HG02981 (cell line): ENCODE measurements around the gene BARX2.

ENCODE experiments used
- ATAC-seq: cut with Tn5 transposase; IDR thresholded peaks from one replicate; pipeline ENCODE4 v1.9.1; 2021; ENCODE audit warnings: mild to moderate bottlenecking, moderate library complexity; ENCODE audit not compliant: unreplicated experiment

BARX2 gene

DNA sequence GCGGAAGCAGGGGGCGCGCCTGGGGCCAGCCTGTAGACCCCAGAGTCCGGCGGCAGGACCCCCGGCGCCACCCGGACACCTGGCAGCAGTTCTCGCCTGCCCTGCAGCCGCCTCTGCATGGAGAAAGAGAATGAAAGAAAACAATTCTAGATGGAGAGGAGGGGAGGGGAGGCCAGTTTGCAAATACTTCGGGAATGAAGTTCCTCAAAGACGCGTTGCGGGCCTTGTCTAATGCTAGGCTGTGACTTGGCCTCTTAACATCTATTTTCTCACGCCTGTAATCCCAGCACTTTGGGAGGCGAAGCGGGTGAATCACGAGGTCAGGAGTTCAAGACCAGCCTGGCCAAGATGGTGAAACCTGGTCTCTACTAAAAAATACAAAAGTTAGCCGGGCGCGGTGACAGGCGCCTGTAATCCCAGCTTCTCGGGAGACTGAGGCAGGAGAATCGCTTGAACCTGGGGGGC, 2.1 kb upstream of the BARX2 start:
- ATAC-seq, result no peak

DNA sequence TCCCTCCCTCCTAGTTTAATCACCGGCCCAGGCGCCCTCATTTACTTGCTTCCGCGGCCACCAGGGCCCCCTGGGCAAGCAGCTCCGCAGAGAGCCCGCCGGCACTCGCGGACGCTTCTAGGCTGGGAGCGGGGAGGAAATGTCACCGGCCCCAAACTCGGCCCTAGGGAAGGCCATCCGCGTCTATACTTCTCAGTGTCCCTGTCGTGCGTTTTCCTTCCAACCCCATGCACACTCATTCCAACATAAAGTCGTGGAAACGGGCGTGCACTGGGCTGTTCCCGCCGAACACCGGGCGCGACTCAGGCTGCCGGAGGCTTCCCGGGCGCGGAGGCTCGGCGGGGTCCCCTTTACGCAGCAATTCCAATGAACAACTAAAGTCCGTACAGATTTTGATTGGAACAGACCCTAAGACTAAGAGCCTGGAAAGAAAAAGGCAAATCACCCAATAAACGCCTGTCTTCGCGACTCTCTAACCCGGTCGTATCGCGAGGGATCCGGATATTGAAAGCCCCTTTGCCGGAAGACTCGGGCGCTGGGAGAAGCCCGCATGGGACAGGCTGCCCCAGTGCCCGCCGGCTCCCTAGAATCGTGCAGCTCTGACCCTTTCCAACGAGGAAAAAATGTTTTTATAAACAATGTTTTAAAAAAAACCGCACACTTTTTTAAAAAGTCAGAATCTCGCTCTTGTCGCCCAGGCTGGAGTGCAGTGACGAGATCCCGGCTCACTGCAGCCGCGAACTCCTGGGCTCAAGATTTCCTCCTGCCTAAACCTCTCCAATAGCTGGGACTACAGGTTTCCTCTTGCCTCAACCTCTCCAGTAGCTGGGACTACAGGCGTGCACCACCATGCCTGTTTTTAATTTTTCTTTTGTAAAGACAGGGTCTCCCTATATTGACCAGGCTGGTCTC, 1.3 kb upstream of the BARX2 start:
- ATAC-seq, result no peak

DNA sequence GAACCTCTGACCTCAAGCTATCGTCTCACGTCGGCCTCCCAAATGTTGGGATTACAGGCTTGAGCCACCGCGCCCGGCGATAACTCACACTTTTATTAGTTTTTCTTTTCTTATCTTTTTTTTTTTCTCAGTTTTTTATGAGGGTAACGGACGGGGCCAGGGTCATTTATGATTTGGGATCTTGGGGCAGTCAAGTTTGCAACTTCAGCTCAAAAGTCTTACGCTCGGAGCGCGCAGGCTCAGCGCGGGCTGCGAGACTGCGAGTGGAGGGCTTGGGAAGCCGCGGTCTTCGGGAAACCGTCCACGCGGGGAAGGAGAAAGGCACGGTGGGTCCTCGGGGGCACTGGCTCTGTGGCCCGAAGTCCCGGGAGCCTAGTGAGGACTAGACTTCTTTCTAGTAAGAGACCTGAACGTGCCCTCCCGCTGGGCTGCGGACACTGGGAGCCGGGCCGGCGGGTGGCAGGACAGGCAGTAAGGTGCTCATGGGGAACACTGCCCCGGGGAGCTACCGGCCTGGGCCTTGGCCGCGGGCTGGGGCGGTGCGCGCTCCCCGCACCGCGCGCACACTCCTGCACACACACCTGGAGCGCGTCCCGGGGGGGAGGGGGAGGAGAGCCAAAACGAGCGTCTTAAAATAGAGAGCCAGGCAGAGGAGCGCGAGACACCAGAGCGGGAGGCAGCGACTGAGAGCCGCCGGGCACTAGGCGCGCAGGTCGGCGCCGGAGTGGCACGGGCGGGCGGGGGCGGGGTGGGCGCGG, 476 bp upstream of the BARX2 start:
- no peak for ATAC-seq

DNA sequence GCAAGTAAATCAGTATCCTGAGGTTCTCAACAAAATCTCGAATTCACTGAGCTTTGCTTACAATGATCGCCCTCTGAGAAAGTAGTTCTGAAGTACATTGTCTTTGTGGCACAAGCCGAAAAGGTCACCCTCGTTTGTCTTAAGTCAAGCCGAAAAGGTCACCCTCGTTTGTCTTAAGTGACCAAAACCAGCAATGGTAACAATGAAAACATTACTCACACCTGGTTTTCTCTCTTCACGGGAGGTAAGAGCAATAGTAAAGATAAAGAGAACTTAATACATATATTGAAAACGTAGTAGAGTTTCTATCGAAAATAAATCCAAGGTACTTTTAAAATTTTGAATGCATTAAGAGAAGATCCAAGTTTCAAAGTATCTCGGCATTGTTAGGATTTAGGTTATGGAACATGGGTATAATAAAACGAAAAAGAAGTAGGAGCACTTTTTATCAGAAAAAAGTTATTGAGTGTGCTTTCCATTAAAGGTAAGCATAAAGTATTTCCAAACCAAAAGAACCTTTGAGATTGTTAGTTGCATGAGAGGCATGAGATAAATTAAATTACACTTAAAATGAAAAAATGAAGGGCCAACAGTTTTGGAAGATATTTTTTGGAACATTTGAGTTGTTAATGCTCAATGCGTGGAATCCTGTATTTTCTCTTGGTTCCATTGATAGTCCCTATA, 1.2 kb downstream of the BARX2 start:
- no peak for ATAC-seq

DNA sequence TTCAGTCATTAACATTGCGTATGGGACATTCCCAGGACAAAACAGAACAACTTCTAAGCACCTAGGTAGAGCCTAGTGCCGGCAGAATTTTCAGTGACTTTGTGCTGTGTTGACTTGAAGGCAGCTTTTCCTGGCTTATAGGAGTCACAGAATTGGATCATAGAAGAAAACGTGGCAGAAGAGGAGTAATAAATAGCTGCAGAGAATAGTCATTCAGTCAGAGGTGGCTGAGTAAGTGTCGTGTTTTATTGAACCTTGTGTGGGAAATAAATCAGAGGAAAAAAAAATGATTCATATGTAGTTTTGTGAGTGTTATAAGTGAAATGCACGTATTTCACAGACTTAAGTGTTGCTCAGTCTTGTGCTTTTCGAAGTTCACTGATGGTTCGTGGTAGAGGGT, 2.1 kb downstream of the BARX2 start:
- no peak for ATAC-seq

DNA sequence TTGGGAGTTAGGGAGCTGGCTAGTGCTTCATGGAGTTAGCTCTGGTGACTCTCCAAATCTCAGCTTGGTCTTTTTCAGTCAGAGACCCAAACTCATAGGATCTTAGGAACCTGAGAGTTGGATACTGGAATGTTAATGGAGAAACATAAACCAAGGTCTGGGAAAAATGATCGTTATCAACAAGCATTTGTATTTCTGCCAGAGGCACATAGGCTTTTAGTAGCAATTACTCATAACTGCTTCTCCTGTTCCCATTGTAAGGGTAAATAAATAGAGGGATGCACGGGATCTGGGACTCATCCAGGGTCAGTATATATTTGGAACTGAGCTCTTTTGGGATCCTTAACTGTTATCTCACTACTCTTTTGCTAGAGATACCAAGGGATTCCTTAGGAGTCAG, 4.8 kb downstream of the BARX2 start:
- no peak for ATAC-seq

DNA sequence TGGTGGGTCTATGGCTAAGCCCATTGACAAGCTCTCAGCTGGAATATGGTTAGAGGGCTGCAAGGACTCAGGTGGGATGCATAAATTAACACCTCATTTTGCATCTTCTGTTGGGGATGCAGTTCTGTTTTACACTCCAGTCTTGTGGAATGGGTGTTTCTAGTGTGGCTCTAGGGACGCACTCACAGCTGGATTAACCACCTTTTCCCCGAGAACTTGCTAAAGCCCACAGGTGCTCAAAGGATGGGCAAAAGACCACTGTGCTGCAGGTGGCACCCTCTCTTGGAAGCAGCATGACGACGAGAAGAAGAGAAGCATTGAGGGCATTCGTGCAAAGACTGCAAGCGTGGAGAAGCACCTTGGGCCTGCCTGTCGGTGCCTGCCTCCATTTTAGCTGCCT, 6.9 kb downstream of the BARX2 start:
- no peak for ATAC-seq

DNA sequence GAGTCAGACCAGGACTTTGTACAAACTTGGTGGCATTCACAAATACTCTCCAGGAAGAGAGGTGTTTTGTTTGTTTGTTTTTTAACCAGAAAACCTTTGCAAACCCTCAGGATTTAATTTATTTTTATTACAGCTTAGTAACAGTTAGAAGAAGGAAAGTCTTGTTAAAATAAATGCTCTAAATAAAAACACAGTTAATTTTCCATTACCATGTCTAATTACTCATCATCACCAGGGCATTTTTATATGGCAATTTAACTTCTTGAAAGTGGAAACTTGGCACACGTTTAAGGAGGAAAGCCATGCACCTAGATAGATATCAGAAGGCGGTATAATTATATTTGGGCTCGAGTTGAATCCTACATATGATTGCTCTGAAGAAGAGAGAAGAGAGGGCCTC, 7.4 kb downstream of the BARX2 start:
- ATAC-seq, result no peak

DNA sequence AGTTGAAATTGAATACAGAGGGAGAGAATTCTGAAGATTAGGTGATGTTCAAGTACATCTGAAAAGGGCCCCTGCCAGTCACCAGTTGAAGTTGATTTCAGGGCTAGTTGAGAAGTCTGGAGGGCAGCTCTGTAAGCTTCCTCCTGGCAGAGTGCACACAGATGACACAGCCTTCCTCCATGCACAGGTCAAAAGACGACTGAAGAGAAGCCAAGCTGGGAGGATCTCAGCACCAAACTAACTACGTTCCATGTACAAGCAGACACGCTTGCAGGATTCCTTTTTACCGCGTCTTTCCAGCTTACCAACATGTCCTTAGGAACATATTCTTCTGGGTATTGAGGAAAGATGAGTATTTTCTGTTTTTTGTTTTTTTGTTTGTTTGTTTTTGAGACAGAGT, 7.9 kb downstream of the BARX2 start:
- no peak for ATAC-seq

DNA sequence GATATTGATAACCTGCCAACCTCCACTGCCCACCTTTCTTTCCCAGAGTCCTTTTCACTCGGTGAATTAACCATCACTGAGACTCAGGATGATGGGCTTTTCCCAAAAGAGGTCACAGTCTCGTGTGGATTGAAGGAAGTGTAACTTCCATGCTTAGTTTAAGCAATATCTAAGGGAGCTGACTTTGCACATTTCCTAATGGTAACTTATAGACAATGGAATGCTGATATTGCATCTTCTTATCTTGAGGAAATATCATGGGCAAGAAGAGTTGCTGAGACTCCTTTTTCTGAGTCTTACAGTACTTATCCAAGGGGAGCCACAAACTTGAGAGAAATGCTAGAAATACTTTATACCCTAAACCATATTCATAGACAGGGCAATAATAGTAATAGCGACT, 8.8 kb downstream of the BARX2 start:
- no peak for ATAC-seq

DNA sequence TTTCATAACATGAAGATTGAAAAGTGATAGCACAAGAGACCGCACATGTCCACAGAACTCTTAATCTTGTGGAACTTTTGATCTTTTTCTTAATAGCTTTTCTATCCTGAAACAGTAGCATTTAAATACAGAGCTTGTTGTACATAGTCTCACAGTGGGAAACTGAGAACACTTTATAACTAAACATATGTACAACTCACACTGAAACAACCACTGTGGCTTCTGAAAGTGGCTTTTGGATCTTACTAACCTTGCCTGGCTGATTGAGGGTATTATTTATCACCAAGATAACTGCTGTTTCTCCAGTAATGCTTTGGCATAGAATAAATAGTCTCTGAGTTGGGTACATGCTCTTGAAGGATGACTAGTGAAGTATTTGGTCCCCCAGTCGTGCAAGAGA, 10.2 kb downstream of the BARX2 start:
- no peak for ATAC-seq

DNA sequence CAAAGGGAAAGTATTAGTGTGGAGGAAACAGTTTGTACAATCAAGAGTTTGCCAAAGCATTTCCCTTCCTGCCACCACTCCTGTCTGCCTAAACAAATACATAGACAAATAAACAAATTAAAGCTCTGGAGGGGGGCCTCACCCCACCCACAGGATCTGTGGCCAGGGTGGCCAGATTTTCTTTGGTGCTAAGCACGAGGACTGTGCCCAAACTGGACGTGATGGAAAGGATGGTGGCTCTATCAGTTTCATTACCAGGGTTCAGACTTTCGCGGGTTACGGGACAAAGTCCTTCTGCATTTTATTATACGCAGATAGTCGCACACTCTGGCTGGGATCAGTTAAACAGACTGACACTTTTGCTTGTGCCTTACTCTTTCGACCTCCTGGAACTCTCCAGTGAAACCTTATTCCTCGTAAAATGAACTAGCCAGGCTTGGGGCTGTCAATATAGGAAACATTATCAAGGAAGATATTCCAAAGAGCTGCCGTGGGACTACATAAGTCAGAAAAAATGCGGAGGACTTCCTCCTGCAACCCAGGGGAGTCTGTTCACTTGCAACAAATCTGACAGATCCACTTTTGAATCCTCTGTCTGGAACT, 11.2 kb downstream of the BARX2 start:
- no peak for ATAC-seq

DNA sequence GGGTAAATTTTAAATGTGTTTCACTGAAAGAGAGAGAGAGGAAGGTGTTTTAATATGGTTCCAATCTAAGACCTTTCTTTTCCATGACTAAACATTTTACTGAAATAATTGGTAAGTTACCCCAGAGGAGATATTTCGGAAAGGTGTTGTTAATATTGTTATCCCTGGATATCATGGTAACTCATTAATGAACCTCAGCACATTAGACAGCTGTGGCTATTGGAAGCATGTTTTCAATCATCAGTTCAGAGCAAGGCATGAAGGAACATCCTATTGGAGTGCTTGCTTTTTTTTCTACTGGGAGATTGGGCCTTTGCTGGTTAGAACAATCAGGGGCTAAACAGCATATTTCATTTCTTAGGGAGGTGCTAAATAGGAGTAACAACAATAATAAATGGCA, 11.8 kb downstream of the BARX2 start:
- ATAC-seq, result no peak

DNA sequence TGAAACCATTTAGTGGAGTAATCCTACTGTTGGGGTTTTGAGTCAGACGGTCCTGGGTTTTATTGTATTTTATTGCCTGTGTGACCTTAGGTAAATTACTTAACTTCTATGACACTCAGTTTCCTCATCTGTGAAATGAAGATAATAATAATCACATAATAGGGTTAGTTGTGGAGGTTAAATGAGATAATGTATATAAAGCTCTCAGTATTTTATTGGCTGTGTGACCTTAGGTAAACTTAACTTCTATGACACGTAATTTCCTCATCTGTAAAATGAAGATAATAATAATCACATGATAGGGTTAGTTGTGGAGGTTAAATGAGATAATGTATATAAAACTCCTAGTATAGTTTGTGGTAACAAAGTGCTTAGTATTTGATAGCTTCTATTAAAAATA, 13.2 kb downstream of the BARX2 start:
- no peak for ATAC-seq

DNA sequence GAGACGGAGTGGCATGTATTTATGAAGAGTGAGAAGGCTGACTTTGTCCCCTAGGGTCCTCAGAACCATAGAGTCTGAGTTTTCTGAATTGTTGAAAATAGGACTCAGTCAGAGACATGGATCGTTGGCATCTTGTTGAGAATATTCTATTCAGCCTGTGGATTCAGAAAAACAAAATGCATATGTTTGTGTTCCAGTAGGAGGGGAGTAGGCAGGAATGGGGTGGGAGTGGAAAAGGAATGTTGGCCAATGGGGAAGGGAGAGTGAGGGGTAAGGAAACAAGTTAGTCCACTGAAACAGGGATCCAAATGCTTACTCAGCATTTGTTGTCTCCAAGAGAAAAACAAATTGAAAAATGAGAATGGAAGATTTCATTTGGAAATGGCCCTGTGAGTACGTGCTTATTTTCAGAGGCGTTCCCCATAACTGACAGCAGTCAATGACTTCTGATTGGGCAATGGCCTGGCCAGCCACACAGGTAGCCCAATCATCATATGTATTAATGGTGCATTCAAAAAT, 14.7 kb downstream of the BARX2 start:
- no peak for ATAC-seq

DNA sequence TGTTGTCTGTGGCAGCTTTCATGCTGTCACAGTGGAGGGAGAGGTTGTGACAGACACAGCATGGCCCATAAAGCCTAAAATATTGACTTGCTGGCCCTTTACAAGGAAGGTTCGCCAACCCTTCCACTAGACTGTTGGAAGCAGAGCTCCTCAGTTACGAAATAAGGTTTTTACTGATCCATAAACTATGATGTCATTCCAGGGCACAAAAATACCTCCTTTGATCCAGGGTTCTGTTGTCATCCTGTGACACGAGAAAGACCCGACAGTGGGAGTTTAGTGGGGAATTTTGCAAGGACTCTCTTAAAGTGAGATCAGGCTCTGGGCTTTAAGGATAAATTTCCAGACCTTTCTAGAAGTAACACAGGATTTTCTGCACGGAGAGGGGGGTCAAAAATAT, 15.7 kb downstream of the BARX2 start:
- ATAC-seq, result no peak

DNA sequence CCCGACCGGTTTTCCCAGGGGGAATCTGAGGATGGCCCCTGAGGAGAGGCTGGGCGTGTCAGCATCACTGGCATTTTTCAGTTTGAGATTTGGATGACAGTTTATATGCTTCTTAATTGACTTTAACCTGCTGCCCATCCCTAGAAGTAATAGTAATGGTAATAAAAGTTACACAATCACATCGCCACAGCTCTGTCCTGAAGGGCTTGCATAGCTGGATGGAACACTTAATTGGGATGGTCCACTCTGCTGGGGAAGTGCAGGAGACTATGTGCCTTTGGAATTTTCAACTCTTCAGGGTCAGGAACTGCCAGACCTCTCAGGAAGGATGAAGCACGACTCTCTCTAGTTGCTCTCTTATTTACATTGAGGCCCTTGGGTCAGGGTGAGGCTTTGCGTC, 16.2 kb downstream of the BARX2 start:
- no peak for ATAC-seq

DNA sequence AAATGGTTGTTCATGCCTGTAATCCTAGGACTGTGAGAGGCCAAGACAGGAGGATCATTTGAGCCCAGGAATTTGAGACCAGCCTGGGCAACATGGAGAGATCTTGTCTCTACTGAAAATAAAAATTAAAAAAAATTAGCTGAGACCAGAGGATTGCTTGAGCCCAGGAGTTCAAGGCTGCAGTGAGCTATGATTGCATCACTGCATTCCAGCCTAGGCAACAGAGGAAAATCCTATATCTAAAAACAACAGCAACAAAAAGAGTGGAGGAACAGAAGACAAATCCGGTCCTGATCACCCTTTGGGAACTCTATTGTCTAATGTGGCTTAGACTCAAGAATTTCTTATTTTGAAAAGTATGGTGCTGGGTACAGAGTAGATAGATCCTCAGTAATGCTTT, 17.3 kb downstream of the BARX2 start:
- ATAC-seq, result no peak

DNA sequence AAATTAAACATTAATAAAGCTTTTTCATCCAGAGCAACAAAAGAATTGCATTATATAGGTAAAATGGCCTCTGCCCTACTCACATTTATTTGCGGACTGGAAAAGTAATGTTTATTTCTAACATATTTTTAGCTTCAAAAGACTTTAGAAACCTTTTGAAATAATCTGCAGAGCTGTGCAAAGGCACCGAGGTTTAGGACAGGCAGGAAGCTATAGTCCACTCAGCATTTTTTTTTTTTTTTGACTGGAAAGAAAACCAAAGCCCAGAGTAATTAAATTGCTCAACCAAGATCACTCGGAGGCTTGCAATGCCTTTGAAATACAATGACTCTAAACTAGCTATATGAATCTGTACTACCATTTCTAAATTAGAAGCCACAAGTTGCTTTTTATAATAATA, 19.1 kb downstream of the BARX2 start:
- ATAC-seq, result no peak

DNA sequence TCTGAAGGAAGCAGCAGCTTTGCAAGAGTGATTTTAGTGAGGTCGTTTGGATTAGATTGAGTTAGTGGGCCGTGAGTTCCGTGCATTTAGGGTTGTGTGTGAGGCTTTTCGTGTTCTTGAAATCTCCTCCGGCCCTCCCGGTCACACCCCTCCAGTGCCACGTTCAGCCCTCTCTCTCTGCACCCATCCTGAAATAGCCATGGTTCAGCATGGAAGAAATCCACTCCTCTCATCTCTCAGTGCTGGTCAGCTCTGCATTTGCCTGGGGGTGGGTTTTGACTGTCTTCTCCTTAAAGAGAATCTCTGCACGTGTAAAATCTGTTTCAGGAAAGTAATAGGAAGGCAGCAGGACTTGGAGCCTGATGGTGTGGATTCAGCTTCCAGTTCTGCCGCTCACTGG, 19.8 kb downstream of the BARX2 start:
- ATAC-seq, result no peak

DNA sequence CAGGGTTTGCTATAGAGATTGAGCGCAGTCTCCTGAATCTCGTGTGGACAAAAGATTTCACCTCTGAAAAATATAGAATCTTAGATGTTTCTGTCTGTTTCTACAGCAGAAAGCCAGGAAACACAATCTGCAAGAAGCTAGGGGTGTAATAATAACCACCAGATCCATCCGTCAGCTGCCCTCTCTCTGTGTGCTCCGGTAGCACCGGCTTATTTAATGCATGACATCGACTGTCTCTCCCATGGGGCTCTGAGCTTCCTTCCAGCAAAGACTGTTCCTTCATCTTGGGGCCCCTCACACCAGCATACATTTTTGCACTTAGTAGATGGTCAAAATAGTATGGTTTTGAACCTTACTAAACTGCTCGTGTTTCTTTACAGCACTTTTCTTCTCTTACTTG, 20.2 kb downstream of the BARX2 start:
- ATAC-seq, result no peak
